ENCODE results near the gene RHAG. TPM values are rescaled to one million over a fixed set of nuclear protein-coding genes. Genes with fewer than 3 reads are reported as not detected.

Gene RHAG
- total RNA-seq (1 to 10 TPM in 1 of 4 donors, under 1 TPM in 2, not detected in 1; 0.81 to 1.4 (median 0.83) TPM), polyA plus RNA-seq (not detected)

GRCh38 chr6:49636713-49637349, at the start of gene RHAG:
TSS of gene RHAG (minus strand) at chr6:49636839. CDS start at chr6:49636812, 27 bp downstream.
- H3K36me3 ChIP-seq: no peaks in the 10 kb centered on the region

GRCh38 chr6:49676671-49677281, 40.1 kb upstream of the RHAG start:
- Histone ChIP-seq H3K4me3 (no peak overlapping the region), H3K36me3 (no peaks in the 10 kb centered on the region), H3K27ac (no peak overlapping the region), H3K9me3 (no peaks in the 10 kb centered on the region), H3K27me3 (no peaks in the 10 kb centered on the region), H3K4me1 (no peaks in the 10 kb centered on the region)
- DNase-seq: no peak
- 54 to 73% methylated on average over 4 of the region's 4 CpGs for WGBS, 2 donors
- intact Hi-C loops (cut with DNase I): no loop called here
- TF ChIP-seq EP300 (IDR thresholded peaks at IDR 0.05) (no peak), POLR2A (IDR thresholded peaks at IDR 0.05) (no peak), POLR2AphosphoS5 (IDR thresholded peaks at IDR 0.05) (no peak)
- TF ChIP-seq, protein P1, sequence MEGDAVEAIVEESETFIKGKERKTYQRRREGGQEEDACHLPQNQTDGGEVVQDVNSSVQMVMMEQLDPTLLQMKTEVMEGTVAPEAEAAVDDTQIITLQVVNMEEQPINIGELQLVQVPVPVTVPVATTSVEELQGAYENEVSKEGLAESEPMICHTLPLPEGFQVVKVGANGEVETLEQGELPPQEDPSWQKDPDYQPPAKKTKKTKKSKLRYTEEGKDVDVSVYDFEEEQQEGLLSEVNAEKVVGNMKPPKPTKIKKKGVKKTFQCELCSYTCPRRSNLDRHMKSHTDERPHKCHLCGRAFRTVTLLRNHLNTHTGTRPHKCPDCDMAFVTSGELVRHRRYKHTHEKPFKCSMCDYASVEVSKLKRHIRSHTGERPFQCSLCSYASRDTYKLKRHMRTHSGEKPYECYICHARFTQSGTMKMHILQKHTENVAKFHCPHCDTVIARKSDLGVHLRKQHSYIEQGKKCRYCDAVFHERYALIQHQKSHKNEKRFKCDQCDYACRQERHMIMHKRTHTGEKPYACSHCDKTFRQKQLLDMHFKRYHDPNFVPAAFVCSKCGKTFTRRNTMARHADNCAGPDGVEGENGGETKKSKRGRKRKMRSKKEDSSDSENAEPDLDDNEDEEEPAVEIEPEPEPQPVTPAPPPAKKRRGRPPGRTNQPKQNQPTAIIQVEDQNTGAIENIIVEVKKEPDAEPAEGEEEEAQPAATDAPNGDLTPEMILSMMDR (IDR thresholded peaks at IDR 0.05): no peak

More at GRCh38 chr6:49636713-49637349, at the start of gene RHAG:
- no peaks in the 10 kb centered on the region for H3K9me3 ChIP-seq
- no peak for DNase-seq
- H3K27ac ChIP-seq: no peak within 1 kb of the TSS
- TF ChIP-seq EP300 (IDR thresholded peaks at IDR 0.05) (no peak), POLR2AphosphoS5 (IDR thresholded peaks at IDR 0.05) (no peak), POLR2A (IDR thresholded peaks at IDR 0.05) (no peak)
- TF ChIP-seq, protein P1 (IDR thresholded peaks at IDR 0.05): no peak
- H3K4me3 ChIP-seq: no peak within 1 kb of the TSS
- 47 to 63% methylated on average over 3 of the region's 3 CpGs for WGBS, 2 donors
- intact Hi-C loops (cut with DNase I): no loop called here
- no peaks in the 10 kb centered on the region for H3K4me1 ChIP-seq
- no peaks in the 10 kb centered on the region for H3K27me3 ChIP-seq

DNA sequence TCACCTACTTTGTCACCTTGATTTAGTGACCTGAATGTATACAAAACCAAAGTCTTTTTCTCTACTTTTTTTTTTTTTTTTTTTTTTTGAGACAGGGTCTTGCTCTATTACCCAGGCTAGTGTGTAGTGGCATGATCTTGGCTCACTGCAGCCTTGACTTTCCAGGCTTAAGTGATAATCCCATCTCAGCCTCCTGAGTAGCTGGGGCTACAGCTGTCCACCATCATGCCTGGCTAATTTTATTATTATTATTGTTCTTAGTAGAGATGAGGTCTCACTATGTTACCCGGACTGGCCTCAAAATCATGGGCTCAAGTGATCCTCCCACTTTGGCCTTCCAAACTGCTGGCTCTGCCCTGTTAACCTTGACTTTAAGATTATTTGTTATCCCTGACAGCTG, 39.2 kb upstream of the RHAG start:
- Histone ChIP-seq H3K27me3 (no peaks in the 10 kb centered on the region), H3K27ac (no peak overlapping the region), H3K9me3 (no peaks in the 10 kb centered on the region), H3K4me3 (no peak overlapping the region), H3K4me1 (no peaks in the 10 kb centered on the region), H3K36me3 (no peaks in the 10 kb centered on the region)
- intact Hi-C loops (cut with DNase I): no loop called here
- DNase-seq: no peak
- TF ChIP-seq, protein P1 (IDR thresholded peaks at IDR 0.05): no peak
- no peak for TF ChIP-seq POLR2A (IDR thresholded peaks at IDR 0.05)
- TF ChIP-seq POLR2AphosphoS5 (IDR thresholded peaks at IDR 0.05): no peak
- TF ChIP-seq EP300 (IDR thresholded peaks at IDR 0.05): no peak
- 81 to 88% methylated on average over 1 of the region's 1 CpG for WGBS, 2 donors

DNA sequence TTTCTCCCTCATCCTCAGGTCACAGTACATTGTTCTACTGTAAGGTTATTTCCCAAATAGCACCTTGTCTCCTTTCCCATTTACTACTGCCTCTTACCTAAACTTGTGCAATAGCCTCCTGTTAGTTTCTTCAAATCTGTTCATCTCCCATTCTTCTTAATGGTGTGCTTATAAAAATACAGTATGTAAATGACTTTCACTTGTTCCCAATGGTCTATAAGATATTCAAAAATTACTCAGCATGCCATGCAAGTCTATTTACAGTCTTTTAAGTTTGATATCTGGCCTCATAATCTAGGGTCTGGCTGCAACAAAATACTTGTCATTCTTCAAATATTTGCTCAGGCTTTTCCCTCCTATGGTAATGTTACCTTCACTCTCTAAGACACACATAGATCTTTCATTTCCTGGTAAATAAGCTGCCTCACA, 31.5 kb upstream of the RHAG start:
- Histone ChIP-seq H3K27ac (no peak overlapping the region), H3K4me3 (no peak overlapping the region), H3K4me1 (no peaks in the 10 kb centered on the region), H3K27me3 (no peaks in the 10 kb centered on the region), H3K9me3 (no peaks in the 10 kb centered on the region), H3K36me3 (no peaks in the 10 kb centered on the region)
- no peak for DNase-seq
- intact Hi-C loops (cut with DNase I): no loop called here
- no peak for TF ChIP-seq POLR2A (IDR thresholded peaks at IDR 0.05)
- no peak for TF ChIP-seq EP300 (IDR thresholded peaks at IDR 0.05)
- no peak for TF ChIP-seq POLR2AphosphoS5 (IDR thresholded peaks at IDR 0.05)
- TF ChIP-seq, protein P1 (IDR thresholded peaks at IDR 0.05): no peak

Measured in sigmoid colon (tissue), 7 donors.